ENCODE data around the gene PTPRQ.

Gene PTPRQ

GRCh38 chr12:80681287-80681686, 237.3 kb downstream of the PTPRQ start:
- no peak for DNase-seq (ENCODE audit: low read depth)
- TF ChIP-seq, protein P1, sequence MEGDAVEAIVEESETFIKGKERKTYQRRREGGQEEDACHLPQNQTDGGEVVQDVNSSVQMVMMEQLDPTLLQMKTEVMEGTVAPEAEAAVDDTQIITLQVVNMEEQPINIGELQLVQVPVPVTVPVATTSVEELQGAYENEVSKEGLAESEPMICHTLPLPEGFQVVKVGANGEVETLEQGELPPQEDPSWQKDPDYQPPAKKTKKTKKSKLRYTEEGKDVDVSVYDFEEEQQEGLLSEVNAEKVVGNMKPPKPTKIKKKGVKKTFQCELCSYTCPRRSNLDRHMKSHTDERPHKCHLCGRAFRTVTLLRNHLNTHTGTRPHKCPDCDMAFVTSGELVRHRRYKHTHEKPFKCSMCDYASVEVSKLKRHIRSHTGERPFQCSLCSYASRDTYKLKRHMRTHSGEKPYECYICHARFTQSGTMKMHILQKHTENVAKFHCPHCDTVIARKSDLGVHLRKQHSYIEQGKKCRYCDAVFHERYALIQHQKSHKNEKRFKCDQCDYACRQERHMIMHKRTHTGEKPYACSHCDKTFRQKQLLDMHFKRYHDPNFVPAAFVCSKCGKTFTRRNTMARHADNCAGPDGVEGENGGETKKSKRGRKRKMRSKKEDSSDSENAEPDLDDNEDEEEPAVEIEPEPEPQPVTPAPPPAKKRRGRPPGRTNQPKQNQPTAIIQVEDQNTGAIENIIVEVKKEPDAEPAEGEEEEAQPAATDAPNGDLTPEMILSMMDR (conservative IDR thresholded peaks at IDR 0.05; ENCODE audit: low read depth, low read length): no peak
- H3K4me3 ChIP-seq (ENCODE audit: low read length): no peak overlapping the region

- TF ChIP-seq, protein P1 (conservative IDR thresholded peaks at IDR 0.05; ENCODE audit: low read depth, low read length): no peak
- no peak for DNase-seq (ENCODE audit: low read depth)
- no peak overlapping the region for H3K4me3 ChIP-seq (ENCODE audit: low read length)
These were observed 237.8 kb downstream of the PTPRQ start for GRCh38 chr12:80681786-80682185.

GRCh38 chr12:80684077-80684495, 240.1 kb downstream of the PTPRQ start:
- H3K4me3 ChIP-seq (ENCODE audit: low read length): no peak overlapping the region
- no peak for DNase-seq (ENCODE audit: low read depth)
- TF ChIP-seq, protein P1 (conservative IDR thresholded peaks at IDR 0.05; ENCODE audit: low read depth, low read length): no peak

GRCh38 chr12:80690090-80690489, 246.1 kb downstream of the PTPRQ start:
- TF ChIP-seq, protein P1 (conservative IDR thresholded peaks at IDR 0.05; ENCODE audit: low read depth, low read length): no peak
- no peak for DNase-seq (ENCODE audit: low read depth)
- H3K4me3 ChIP-seq (ENCODE audit: low read length): no peak overlapping the region

DNA sequence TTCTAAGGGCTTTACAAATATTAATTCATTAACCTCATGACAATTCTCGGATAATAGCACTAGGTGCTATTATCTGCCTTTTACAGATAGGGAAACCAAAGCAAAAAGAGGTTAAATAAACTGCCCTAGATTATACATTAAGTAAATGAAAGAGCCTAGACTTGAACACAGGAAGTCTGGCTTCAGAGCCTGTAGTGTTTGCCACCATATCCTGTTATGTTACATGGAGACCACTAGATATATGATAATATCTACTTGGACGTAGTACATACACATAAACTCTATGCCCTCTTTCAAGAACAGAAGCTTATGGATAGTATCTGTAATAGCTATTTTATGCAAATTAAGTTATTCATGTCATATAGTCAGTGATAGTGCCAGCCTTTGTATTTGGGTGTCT, 246.5 kb downstream of the PTPRQ start:
- DNase-seq (ENCODE audit: low read depth): no peak
- no peak overlapping the region for H3K4me3 ChIP-seq (ENCODE audit: low read length)
- TF ChIP-seq, protein P1 (conservative IDR thresholded peaks at IDR 0.05; ENCODE audit: low read depth, low read length): no peak

- H3K4me3 ChIP-seq (ENCODE audit: low read length): no peak overlapping the region
- TF ChIP-seq, protein P1 (conservative IDR thresholded peaks at IDR 0.05; ENCODE audit: low read depth, low read length): no peak
- no peak for DNase-seq (ENCODE audit: low read depth)
These were observed 248.1 kb downstream of the PTPRQ start for GRCh38 chr12:80692114-80692513.

DNA sequence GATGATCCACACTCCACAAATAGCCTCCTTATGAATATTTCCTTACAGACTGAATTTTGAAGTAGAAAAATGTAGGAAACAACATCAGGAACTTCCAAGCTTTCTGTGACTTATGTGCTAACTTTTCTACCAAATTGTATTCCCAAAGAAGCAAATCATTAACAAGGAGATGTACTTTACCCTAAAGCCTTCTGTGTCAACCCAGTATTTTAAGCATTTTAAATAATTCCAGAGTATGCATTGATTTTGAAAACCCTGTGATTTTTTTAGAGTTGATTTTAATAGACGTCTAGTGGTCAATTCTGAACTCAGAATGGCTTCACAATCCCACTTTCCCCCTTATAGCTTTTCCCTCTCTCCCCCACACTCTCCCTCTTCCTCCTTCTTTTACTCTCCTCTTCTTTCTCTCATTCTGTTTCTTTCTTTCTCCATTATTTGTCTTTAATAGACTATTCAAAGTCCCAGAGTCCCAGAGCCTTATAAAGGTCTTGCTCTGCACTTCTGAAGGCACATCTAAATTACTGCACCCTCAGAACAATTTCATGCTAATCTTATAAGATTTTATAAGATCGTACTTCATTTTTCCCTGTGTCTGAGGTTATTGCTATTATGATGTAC, 253.3 kb downstream of the PTPRQ start:
- TF ChIP-seq, protein P1 (conservative IDR thresholded peaks at IDR 0.05; ENCODE audit: low read depth, low read length): no peak
- H3K4me3 ChIP-seq (ENCODE audit: low read length): no peak overlapping the region
- DNase-seq (ENCODE audit: low read depth): no peak

All from retinal pigment epithelial cell (primary cell).